GM19351 (cell line): ENCODE data around the gene LRRC36.
A peak's percentile ranks its signal among the peaks of the same experiment; 100 is the strongest.
"Not testable (repeated sequence)": the region's sequence is repeated elsewhere in the genome, so short reads cannot be mapped to it uniquely, and the experiment has no call there.

ENCODE experiments used
- ATAC-seq: cut with Tn5 transposase; IDR thresholded peaks from one replicate; pipeline ENCODE4 v1.9.1; 2021; ENCODE audit warnings: mild to moderate bottlenecking, moderate library complexity; ENCODE audit not compliant: unreplicated experiment

The LRRC36 gene

GRCh38 chr16:67399218-67399733 is 72.7 kb downstream of the LRRC36 start:
- no peak for ATAC-seq

GRCh38 chr16:67399749-67400704 is 73.4 kb downstream of the LRRC36 start:
- no peak for ATAC-seq

- no peak for ATAC-seq
These were observed 74.3 kb downstream of the LRRC36 start for GRCh38 chr16:67400901-67401300.

GRCh38 chr16:67403976-67404555 is 77.5 kb downstream of the LRRC36 start:
- ATAC-seq = no peak

- ATAC-seq = no peak
These were observed 78.2 kb downstream of the LRRC36 start for GRCh38 chr16:67404740-67405226.

GRCh38 chr16:67405336-67405735 is 78.7 kb downstream of the LRRC36 start:
- ATAC-seq = no peak

- ATAC-seq = no peak
These were observed 79.7 kb downstream of the LRRC36 start for GRCh38 chr16:67406111-67406971.

GRCh38 chr16:67407176-67407787 is 80.7 kb downstream of the LRRC36 start:
- no peak for ATAC-seq

- ATAC-seq = no peak
These were observed 81.3 kb downstream of the LRRC36 start for GRCh38 chr16:67407788-67408452.

- no peak for ATAC-seq
These were observed 83.0 kb downstream of the LRRC36 start for GRCh38 chr16:67409631-67410030.

GRCh38 chr16:67411339-67411738 is 84.7 kb downstream of the LRRC36 start:
- ATAC-seq = no peak

GRCh38 chr16:67412294-67412693 is 85.7 kb downstream of the LRRC36 start:
- ATAC-seq = no peak

GRCh38 chr16:67413978-67414911 is 87.6 kb downstream of the LRRC36 start:
- no peak for ATAC-seq

GRCh38 chr16:67415421-67415820 is 88.8 kb downstream of the LRRC36 start:
- ATAC-seq = not testable (repeated sequence)

GRCh38 chr16:67415872-67416793 is 89.5 kb downstream of the LRRC36 start, which contains the start of gene ZDHHC1:
ZDHHC1 (minus strand) TSS chr16:67416477; CDS start chr16:67407775, 8,702 bp downstream.
- ATAC-seq = peak; percentile 73

- no peak for ATAC-seq
These were observed 90.9 kb downstream of the LRRC36 start for GRCh38 chr16:67417333-67418061.

GRCh38 chr16:67419502-67419901 is 92.9 kb downstream of the LRRC36 start:
- ATAC-seq = no peak
